SIG-M5 treated with dmso at 0.1 percent for 504 hours (cell line): ENCODE data around the gene PMEPA1.
"Not testable (repeated sequence)": the region's sequence is repeated elsewhere in the genome, so short reads cannot be mapped to it uniquely, and the experiment has no call there.

Experiments used
- DNase-seq: peaks from one replicate; lab custom pipeline; 2025; ENCODE audit not compliant: unreplicated experiment; lab: John Stamatoyannopoulos, UW

The PMEPA1 gene

GRCh38 chr20:57651881-57652605, 57.8 kb downstream of the PMEPA1 start:
- no peak for DNase-seq

DNA sequence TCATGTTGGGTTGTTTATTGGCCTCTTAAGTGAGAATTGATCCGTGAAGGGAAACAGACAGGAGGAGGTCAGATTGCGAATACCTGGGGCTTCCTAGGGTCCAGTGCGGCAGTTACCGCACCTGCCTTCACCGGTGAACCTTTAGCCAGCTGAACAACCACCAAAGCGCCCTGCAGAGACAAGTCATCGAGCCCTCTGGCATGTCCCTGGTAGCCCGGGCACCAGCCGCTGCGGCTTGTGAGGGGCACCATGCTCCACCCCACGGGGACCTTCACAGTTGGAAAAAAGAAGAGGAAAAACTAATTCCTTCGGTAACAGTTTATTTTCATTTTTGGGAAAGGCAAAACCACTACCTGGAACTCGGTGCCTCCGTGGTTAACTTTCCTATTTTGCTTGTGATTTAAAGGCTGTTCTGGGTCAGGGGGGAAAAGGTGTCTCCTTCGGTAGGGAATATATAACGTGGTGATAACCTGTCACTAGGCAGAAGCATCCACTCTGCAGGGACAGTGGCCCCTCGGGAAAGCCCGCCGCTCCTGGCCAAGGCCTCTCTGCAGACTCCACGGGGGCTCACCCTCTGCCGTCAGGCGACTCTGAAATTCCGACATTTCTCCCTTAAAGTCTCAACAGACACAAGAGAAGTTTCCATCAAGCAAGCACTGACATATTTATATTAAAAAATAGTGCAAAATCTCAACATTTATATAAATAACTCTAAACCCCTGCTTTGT, 58.9 kb downstream of the PMEPA1 start:
- no peak for DNase-seq

DNA sequence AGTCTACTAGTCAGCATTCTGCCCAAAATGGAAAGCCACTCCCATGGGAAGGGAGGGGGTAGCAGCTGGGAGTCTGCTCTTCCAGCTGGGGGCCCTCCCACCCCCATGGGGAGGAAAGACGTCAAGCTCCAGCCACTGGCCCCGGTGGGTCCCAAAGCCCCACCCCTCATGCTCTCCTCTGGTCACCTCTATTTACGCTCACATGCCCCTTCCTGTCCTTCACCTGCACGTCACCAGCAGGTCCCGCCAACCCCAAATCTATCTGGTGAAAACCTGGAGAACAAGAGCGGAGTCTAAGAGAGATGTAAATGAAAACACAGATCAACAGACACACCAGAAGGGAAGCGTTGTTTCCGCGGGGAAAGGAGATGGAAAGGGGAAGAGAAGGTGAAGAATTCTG, 59.5 kb downstream of the PMEPA1 start:
- no peak for DNase-seq

DNA sequence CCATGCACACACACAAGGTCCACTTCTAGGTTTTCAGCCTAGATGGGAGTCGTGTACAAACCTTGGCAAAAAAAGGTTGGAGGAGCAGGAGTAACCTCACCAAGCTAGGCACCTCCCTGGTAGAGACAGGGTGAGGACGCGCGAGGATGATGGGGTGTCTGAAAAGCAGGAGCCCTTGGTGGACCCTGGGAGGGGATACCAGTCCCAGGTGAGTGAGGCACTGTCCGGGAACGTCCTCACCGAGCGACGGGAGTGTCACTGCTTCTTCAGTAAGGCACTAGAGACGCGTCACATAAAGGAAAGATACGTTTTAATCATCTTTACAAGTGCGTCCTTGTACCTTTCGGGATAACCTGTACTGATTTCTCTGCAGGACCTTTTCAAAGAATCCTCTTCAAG, 60.2 kb downstream of the PMEPA1 start:
- DNase-seq, result no peak

DNA sequence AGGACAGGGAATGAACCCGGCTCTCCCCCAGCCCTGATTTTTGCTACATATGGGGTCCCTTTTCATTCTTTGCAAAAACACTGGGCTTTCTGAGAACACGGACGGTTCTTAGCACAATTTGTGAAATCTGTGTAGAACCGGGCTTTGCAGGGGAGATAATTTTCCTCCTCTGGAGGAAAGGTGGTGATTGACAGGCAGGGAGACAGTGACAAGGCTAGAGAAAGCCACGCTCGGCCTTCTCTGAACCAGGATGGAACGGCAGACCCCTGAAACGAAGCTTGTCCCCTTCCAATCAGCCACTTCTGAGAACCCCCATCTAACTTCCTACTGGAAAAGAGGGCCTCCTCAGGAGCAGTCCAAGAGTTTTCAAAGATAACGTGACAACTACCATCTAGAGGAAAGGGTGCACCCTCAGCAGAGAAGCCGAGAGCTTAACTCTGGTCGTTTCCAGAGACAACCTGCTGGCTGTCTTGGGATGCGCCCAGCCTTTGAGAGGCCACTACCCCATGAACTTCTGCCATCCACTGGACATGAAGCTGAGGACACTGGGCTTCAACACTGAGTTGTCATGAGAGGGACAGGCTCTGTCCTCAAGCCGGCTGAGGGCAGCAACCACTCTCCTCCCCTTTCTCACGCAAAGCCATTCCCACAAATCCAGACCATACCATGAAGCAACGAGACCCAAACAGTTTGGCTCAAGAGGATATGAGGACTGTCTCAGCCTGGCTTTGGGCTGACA, 60.8 kb downstream of the PMEPA1 start:
- no peak for DNase-seq

DNA sequence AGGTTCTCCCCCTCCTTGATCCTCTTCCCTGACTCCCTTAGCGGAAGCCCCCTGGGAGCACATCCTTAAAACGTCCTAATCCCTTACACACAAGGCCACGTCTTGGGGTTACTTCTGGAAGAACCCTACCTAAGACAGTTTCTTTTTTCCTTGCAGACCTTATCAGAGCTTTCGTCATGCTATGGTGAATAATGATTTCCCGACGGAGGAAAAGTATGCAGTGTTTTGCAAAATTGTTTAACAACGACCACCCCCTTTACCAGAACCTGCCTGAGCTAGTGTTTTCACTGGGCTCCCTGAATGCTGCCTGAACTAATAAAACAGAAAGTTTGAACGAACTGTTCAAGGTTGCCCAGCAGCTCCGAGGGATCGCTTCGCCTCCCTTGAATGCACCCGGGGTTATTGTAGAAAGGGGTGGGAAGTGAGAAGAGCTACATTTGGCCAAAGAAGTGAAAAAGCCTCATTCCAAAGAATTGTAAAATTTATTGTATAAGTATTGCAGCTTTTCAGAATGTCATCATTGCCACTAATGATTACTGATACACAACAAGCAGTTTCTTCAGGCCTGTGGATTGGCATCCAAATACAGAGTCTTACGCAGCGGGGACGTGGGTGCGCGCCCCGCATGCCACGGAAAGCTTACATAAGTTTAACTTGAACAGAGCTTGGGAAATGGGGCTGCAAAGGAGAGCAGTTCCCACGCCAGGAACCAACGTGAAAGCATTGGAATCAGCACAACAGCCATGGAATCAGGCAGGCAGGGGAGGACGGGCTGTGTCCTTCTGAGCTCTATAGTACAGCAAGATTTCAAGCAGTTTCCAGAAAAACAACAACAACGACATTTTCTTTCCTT, 61.7 kb downstream of the PMEPA1 start:
- no peak for DNase-seq

- DNase-seq, result no peak
Observed at GRCh38 chr20:57647006-57647932, 62.5 kb downstream of the PMEPA1 start.

DNA sequence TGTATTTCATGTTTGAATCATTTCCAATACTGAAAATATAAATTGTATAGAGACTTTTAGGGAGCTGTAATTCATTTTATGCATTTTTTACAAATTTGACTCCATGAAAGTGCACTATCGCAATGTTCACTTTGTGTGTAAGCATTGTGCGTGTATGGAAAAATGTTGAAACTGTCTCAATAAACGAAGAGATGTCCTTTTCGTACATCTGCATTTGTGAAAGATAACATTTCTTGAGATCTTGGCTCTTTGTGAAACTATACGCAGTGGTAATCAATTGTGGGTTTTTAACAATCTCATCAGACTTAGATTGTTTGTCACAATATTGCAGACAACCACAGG, 70.9 kb downstream of the PMEPA1 start:
- DNase-seq, result no peak

- no peak for DNase-seq
Observed at GRCh38 chr20:57638173-57638894, 71.5 kb downstream of the PMEPA1 start.

GRCh38 chr20:57633945-57634491, 75.8 kb downstream of the PMEPA1 start:
- DNase-seq, result no peak

DNA sequence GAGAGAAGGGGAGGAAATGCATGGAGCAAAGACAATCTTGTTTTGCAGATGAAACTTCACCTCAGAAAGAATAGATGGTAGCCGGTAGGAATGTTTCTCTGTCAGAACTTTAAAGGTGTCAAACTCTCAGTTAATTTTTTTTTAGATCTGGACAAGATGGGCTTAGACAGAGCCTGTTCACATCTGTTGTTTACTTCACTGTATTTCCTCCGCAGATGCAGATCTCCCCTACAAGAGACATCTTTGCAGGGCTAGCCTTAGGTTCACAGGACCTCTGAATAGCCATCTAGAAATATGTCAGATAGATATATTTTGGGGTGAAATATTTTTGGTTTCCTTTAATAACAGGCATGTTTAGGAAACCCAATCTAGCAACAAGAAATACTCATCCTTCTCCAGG, 77.5 kb downstream of the PMEPA1 start:
- no peak for DNase-seq

- no peak for DNase-seq
Observed at GRCh38 chr20:57630061-57630460, 79.8 kb downstream of the PMEPA1 start.

DNA sequence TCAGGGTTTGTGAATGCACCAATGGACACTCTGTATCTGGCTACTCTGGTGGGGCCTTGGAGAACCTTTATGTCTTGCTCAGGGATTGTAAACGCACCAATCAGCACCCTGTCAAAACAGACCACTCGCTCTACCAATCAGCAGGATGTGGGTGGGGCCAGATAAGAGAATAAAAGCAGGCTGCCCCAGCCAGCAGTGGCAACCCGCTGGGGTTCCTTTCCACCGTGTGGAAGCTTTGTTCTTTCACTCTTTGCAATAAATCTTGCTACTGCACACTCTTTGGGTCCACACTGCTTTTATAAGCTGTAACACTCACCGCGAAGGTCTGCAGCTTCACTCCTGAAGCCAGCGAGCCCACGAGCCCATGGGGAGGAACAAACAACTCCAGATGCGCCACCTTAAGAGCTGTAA, 80.3 kb downstream of the PMEPA1 start:
- not testable (repeated sequence) for DNase-seq

DNA sequence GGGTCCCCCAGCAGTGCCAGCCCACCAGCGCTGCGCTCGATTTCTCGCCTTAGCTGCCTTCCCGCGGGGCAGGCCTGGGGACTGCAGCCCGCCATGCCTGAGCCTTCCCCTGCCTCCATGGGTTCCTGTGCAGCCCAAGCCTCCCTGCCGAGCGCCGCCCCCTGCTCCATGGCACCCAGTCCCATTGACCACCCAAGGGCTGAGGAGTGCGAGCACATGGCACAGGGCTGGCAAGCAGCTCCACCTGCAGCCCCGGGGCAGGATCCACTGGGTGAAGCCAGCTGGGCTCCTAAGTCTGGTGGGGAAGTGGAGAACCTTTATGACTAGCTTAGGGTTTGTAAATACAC, 80.9 kb downstream of the PMEPA1 start:
- DNase-seq, result not testable (repeated sequence)

- peak; percentile 90 for DNase-seq
Observed at GRCh38 chr20:57628047-57628961, 81.5 kb downstream of the PMEPA1 start.

DNA sequence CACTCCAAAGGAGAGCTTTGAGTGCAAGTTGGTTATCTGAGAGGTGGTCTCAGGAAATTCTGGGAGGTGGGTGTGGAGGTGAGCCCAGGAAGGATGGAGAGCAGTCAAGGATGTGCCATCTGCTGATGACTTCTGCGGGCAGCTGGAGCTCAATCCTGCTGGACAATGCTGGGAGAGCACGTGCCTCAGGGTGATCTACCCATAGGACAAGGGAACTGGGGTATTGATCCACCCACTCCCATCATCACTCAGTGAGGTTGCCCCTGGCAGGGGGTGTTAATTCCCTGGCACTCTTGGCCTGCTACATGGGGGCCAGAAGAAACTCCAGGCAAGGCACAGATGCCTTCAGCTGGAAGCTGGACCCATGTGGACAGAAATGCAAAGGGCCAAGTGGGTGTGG, 82.5 kb downstream of the PMEPA1 start:
- no peak for DNase-seq

- DNase-seq, result no peak
Observed at GRCh38 chr20:57625978-57626377, 83.8 kb downstream of the PMEPA1 start.
